ENCODE results near the gene SMIM45.

The SMIM45 gene

DNA sequence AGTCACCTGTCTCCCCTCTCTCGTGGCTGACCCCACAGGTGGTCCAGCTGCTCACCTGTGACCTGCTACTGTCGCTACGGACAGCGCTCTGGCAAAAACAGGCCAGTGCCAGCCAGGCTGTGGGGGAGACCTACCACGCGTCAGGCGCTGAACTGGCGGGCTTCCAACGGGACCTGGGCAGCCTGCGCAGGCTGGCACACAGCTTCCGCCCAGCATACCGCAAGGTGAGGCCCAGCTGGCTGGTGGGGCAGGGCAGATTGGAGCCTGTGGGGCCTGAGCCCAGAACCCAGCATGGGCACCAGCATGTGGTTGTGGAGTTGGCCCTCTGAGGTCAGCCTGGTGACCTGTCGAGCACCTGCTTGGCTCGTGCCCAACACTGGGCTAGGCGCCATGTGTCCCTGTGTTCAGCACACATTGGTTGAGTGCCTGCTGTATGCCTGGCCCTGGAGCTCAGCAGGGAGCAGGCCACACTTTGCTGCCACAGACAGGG, 49.0 kb upstream of the SMIM45 start:
- no peak overlapping the region for H3K4me2 ChIP-seq (ENCODE audit: low read depth, low read length)
- H2BK15ac ChIP-seq (ENCODE audit: low read depth, low read length) = no peak overlapping the region
- no peak overlapping the region for H3K9ac ChIP-seq (ENCODE audit: low read depth, low read length)
- CTCF ChIA-PET = no interaction called here
- no peaks in the 10 kb centered on the region for H3K9me3 ChIP-seq (ENCODE audit: control insufficient read depth, insufficient read depth, low read length)
- H3K36me3 ChIP-seq (ENCODE audit: control insufficient read depth, insufficient read depth, low read length) = peaks cover 37% of the 10 kb centered on the region
- no peak overlapping the region for H4K8ac ChIP-seq (ENCODE audit: low read depth in 2 of 2, low read length in 2 of 2)
- no peak overlapping the region for H3K18ac ChIP-seq (ENCODE audit: low read depth, low read length)
- no peak overlapping the region for H3K56ac ChIP-seq (ENCODE audit: extremely low read depth, insufficient read depth, low read length)
- H3K79me1 ChIP-seq (ENCODE audit: low read depth in 1 of 2, low read length in 2 of 2) = no peaks in the 10 kb centered on the region
- POLR2A ChIA-PET (ENCODE audit: unreplicated experiment) = no interaction called here
- no peak overlapping the region for H4K5ac ChIP-seq (ENCODE audit: low read depth, low read length)
- peaks cover 10% of the 10 kb centered on the region; the same call in 1 of the 2 replicates for H4K20me1 ChIP-seq (ENCODE audit: insufficient read depth, low read length)
- no peak overlapping the region for H4K91ac ChIP-seq (ENCODE audit: insufficient read depth, low read depth, low read length)
- no peaks in the 10 kb centered on the region for H3K4me1 ChIP-seq (ENCODE audit: control insufficient read depth, insufficient read depth, low read length)
- H2AFZ ChIP-seq (replicated peaks; ENCODE audit: low read length, poor library complexity) = no peak overlapping the region
- DNase-seq (no peak), ATAC-seq (ENCODE audit: low read depth) (no peak)
- 87% methylated on average over 3 of the region's 15 CpGs; no CpG with 5 or more reads in 1 of the 2 experiments for WGBS, 2 experiments (ENCODE audit: extremely low coverage in 2 of 2, insufficient read length in 1 of 2)
- H3K27ac ChIP-seq (ENCODE audit: insufficient read depth, low read length) = no peak overlapping the region
- intact Hi-C loops (cut with micrococcal nuclease) = no loop called here
- no peak overlapping the region for H2BK20ac ChIP-seq (ENCODE audit: low read depth, low read length)
- TF ChIP-seq MAZ (IDR thresholded peaks at IDR 0.05; ENCODE audit: borderline replicate concordance, low read depth, low read length) = no peak
- TF ChIP-seq CEBPB (IDR thresholded peaks at IDR 0.05; ENCODE audit: low read depth, low read length) = no peak
- no peak for TF ChIP-seq RCOR1 (IDR thresholded peaks at IDR 0.05; ENCODE audit: insufficient replicate concordance, low read length)
- TF ChIP-seq FOS (IDR thresholded peaks at IDR 0.05; ENCODE audit: low read depth, low read length) = no peak
- TF ChIP-seq, protein P1, sequence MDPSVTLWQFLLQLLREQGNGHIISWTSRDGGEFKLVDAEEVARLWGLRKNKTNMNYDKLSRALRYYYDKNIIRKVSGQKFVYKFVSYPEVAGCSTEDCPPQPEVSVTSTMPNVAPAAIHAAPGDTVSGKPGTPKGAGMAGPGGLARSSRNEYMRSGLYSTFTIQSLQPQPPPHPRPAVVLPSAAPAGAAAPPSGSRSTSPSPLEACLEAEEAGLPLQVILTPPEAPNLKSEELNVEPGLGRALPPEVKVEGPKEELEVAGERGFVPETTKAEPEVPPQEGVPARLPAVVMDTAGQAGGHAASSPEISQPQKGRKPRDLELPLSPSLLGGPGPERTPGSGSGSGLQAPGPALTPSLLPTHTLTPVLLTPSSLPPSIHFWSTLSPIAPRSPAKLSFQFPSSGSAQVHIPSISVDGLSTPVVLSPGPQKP (IDR thresholded peaks at IDR 0.05; ENCODE audit: borderline replicate concordance, low read depth, low read length) = no peak
- TF ChIP-seq RAD21 (IDR thresholded peaks at IDR 0.05; ENCODE audit: low read length) = no peak
- no peak for TF ChIP-seq MAFK (IDR thresholded peaks at IDR 0.05; ENCODE audit: low read depth, low read length)
- TF ChIP-seq MXI1 (IDR thresholded peaks at IDR 0.05; ENCODE audit: borderline replicate concordance, low read depth, low read length) = no peak
- no peak for TF ChIP-seq SMC3 (IDR thresholded peaks at IDR 0.05; ENCODE audit: low read depth, low read length)
- TF ChIP-seq RFX5 (IDR thresholded peaks at IDR 0.05; ENCODE audit: low read depth, low read length) = no peak
- no peak for TF ChIP-seq POLR2A (IDR thresholded peaks at IDR 0.05; ENCODE audit: low read depth, low read length)
- TF ChIP-seq, protein P2, sequence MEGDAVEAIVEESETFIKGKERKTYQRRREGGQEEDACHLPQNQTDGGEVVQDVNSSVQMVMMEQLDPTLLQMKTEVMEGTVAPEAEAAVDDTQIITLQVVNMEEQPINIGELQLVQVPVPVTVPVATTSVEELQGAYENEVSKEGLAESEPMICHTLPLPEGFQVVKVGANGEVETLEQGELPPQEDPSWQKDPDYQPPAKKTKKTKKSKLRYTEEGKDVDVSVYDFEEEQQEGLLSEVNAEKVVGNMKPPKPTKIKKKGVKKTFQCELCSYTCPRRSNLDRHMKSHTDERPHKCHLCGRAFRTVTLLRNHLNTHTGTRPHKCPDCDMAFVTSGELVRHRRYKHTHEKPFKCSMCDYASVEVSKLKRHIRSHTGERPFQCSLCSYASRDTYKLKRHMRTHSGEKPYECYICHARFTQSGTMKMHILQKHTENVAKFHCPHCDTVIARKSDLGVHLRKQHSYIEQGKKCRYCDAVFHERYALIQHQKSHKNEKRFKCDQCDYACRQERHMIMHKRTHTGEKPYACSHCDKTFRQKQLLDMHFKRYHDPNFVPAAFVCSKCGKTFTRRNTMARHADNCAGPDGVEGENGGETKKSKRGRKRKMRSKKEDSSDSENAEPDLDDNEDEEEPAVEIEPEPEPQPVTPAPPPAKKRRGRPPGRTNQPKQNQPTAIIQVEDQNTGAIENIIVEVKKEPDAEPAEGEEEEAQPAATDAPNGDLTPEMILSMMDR (conservative IDR thresholded peaks at IDR 0.05; ENCODE audit: low read depth, low read length) = no peak
- peaks cover 8% of the 10 kb centered on the region; the same call in 1 of the 2 replicates for H3K9me1 ChIP-seq (ENCODE audit: insufficient read depth, low read length)
- no peak overlapping the region for H2BK120ac ChIP-seq (ENCODE audit: low read depth, low read length)
- H2BK5ac ChIP-seq (ENCODE audit: low read depth, low read length, poor library complexity, severe bottlenecking) = no peak overlapping the region
- dilution Hi-C loops (cut with HindIII; ENCODE audit: low sequenced_read_pairs, unreplicated experiment) = no loop called here
- no peak overlapping the region for H3K4ac ChIP-seq (ENCODE audit: low read depth, low read length)
- no peak overlapping the region for H3K23ac ChIP-seq (ENCODE audit: low read depth, low read length)
- no peak overlapping the region for H3K4me3 ChIP-seq (ENCODE audit: insufficient read depth, low read depth, low read length)
- BruUV-seq (replicated peaks) = no TSS peak
- no peak overlapping the region for H2AK5ac ChIP-seq (ENCODE audit: low read depth, low read length)
- no peaks in the 10 kb centered on the region for H3K27me3 ChIP-seq (ENCODE audit: control insufficient read depth, insufficient read depth, low read length)
- no peak overlapping the region for H3K14ac ChIP-seq (replicated peaks; ENCODE audit: low read depth, low read length)
- H2AK9ac ChIP-seq (replicated peaks; ENCODE audit: low read depth, low read length, poor library complexity) = no peak overlapping the region
- in situ Hi-C loops (cut with MboI; ENCODE audit: low sequenced_read_pairs) = no loop called here

Data from IMR-90 (cell line).